Activated T-cell treated with anti-CD3 and anti-CD28 coated beads, Interleukin-2, amount 50 U/mL, for 24 hours (primary cell): Measurements from ENCODE around the gene GLDC.
"Not testable (repeated sequence)": the region's sequence is repeated elsewhere in the genome, so short reads cannot be mapped to it uniquely, and the experiment has no call there.

ENCODE experiments used
- DNase-seq: peaks from one replicate; pipeline ENCODE4 v3.0.0-alpha.2; 2020
- H3K27ac Mint-ChIP-seq: 2 replicates; pipeline ENCODE4 v1.8.0; 2020; ENCODE audit warnings: mild to moderate bottlenecking, mixed read lengths
- H3K27me3 Mint-ChIP-seq: 2 replicates; pipeline ENCODE4 v1.8.0; 2020; ENCODE audit warnings: mixed read lengths
- H3K36me3 Mint-ChIP-seq: 2 replicates; pipeline ENCODE4 v1.8.0; 2020; ENCODE audit warnings: low read depth, mixed read lengths
- H3K4me1 Mint-ChIP-seq: 2 replicates; pipeline ENCODE4 v1.8.0; 2020; ENCODE audit warnings: low read depth, mixed read lengths
- H3K4me3 Mint-ChIP-seq: 2 replicates; pipeline ENCODE4 v1.8.0; 2020; ENCODE audit warnings: mild to moderate bottlenecking, moderate library complexity, mixed read lengths
- H3K9me3 Mint-ChIP-seq: 2 replicates; pipeline ENCODE4 v1.8.0; 2020; ENCODE audit warnings: mixed read lengths

GLDC gene

DNA sequence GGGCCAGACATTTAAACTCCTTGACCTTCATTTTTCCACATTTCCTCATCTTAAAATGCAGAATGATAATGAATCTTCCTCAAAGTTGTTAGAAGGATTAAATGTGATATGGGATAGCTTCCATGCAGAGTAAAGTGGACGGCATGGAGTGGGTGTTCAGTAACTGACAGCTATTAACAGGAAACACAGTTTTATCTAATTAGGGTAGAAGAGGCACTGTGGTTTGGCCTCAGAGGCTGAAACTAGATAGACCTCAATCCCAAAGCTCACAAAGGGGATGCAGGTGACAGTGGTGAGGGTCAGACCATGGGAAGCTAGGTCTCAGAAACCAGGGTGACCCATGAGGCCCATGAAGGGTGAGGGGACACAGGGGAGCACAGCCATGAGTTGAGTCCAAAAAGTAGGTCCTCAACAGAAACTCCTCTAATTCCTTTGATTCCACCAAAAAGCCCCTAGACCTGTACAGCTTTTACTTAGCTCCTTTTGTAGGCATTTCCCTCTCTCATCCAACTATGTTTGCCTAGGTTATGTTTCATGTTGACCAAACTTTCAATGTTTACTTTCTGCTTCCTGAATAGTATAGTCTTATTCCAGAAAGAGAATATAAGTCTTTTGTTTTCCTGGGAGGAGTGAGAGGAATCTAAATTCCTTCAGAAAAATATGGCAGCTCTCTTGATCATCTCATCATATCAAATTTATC, 27.9 kb upstream of the GLDC start:
- Mint-ChIP-seq H3K9me3 (no peaks in the 10 kb centered on the region), H3K27me3 (no peaks in the 10 kb centered on the region), H3K27ac (no peak overlapping the region), H3K4me3 (no peak overlapping the region), H3K36me3 (no peaks in the 10 kb centered on the region), H3K4me1 (no peaks in the 10 kb centered on the region)
- DNase-seq: no peak

DNA sequence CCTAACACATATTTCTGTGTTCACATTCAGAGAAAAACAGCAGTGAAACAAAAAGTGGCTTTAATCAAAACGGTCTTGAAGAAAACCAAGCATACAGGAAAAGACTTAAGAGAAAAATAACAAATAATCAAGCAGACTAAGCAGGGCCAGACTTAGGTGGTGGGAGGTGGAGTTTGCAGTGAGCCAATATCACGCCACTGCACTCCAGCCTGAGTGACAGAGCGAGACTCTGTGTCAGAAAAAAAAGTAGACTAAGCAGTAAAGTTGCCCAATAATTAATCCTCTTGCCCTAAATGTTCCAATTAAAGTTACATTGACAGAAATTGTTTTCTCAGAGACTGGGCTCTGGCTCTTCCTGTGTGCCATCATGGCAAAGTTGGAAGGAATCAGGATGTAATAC, 26.6 kb upstream of the GLDC start:
- Mint-ChIP-seq H3K27me3 (no peaks in the 10 kb centered on the region), H3K4me3 (no peak overlapping the region), H3K36me3 (no peaks in the 10 kb centered on the region), H3K9me3 (no peaks in the 10 kb centered on the region), H3K27ac (no peak overlapping the region), H3K4me1 (no peaks in the 10 kb centered on the region)
- no peak for DNase-seq

DNA sequence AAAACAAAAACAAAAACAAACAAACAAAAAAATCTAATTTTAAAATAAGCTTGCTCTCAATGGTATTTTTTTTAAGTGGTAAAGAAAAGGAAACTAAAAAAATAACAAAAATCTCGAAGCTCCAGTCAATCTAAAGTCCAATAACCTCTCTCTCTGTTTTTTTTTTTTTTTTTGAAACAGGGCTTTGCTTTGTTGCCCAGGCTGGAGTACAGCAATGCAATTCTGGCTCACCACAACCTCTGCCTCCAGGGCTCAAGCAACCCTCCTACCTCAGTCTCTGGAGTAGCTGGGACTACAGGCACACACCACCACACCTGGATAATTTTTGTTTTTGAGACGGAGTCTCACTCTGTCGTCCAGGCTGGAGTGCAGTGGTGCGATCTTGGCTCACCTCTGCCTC, 25.9 kb upstream of the GLDC start:
- no peak overlapping the region for H3K4me3 Mint-ChIP-seq
- H3K9me3 Mint-ChIP-seq: no peaks in the 10 kb centered on the region
- no peaks in the 10 kb centered on the region for H3K4me1 Mint-ChIP-seq
- H3K27me3 Mint-ChIP-seq: no peaks in the 10 kb centered on the region
- no peak overlapping the region for H3K27ac Mint-ChIP-seq
- DNase-seq: no peak
- no peaks in the 10 kb centered on the region for H3K36me3 Mint-ChIP-seq

DNA sequence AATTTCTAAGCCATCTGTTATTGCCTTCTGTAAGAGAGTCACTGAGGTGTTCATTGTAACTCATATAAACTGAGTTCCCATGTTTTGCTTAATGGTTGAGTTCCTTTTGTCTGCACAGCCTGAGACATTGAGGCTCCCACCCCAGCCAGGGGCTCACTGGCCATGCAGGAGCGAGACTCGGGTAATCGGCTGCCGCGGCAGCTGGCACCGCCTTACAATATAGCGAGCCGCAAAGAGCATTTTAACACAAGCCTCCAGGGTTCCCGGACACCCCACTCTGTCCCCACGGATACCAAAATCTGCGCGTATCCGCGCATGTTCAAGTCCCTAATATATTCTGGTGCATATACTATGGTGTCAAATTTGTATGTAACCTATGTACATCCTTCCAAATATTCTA, 24.4 kb upstream of the GLDC start:
- Mint-ChIP-seq H3K9me3 (no peaks in the 10 kb centered on the region), H3K4me1 (no peaks in the 10 kb centered on the region), H3K27ac (no peak overlapping the region), H3K27me3 (no peaks in the 10 kb centered on the region), H3K4me3 (no peak overlapping the region), H3K36me3 (no peaks in the 10 kb centered on the region)
- no peak for DNase-seq

DNA sequence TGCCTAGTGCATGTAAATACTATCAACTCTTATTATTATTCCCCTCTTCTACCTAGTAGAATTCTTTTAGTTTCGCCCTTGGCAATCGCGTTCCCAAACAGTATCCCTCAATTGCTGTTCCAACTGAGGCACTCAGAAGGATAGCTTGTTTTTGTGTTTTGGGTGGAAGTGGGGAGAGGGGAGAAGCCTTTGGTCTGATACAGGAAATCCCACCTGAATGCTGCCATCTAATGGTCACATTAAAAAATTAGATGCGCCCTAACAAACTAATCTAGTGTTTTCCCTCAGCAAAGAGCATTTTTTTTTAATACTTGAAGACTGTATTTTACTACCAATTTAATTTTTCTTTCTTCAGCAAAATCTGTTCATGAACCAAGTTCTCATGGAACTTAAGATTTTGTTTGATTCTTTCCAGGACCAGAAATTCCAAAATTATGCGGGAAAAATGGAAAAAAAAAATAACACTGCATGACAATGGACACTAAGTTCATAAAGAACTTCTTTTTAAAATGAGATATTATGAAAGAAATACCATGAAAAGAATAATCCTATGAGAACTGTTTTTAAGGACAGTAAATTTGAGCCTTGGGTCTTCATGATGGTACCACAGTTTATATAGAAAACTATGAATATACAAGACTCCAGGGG, 22.2 kb upstream of the GLDC start:
- Mint-ChIP-seq H3K36me3 (no peaks in the 10 kb centered on the region), H3K9me3 (no peaks in the 10 kb centered on the region), H3K4me3 (no peak overlapping the region), H3K27me3 (no peaks in the 10 kb centered on the region), H3K27ac (no peak overlapping the region), H3K4me1 (no peaks in the 10 kb centered on the region)
- no peak for DNase-seq

DNA sequence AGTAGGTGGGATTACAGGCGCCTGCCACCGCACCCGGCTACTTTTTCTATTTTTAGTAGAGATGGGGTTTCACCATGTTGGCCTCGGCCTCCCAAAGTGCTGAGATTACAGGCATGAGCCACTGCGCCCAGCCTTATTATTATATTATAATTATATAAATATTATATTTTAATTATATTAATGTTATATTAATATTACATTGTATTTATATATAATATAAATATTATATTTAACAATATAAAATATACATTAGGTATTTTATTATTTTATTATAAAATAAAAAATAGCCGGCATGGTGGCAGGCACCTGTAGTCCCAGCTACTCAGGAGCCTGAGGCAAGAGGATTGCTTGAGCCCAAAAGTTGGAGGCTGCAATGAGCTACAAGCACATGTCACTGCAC, 21.6 kb upstream of the GLDC start:
- Mint-ChIP-seq H3K9me3 (no peaks in the 10 kb centered on the region), H3K36me3 (no peaks in the 10 kb centered on the region), H3K27me3 (no peaks in the 10 kb centered on the region), H3K4me3 (no peak overlapping the region), H3K27ac (no peak overlapping the region), H3K4me1 (no peaks in the 10 kb centered on the region)
- no peak for DNase-seq

DNA sequence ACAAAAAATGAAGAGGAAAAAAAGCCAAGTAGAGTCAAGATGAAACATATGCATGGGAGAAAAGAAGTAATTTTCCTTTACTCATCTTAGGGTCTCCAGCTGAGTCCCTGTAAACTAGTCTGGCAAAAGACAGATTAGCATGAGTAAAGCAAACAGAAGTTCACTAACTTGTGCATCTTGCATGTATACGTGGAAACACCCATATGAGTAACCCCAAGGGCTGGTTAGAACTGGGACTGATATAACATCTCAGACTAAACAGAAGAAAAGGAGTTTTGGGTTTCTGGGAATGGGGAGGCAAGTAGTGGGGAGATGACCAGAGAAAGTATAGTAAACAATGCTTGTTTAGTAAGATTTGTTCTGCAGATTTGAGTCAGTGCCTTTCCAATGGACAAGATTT, 20.1 kb upstream of the GLDC start:
- no peak overlapping the region for H3K4me3 Mint-ChIP-seq
- H3K27ac Mint-ChIP-seq: no peak overlapping the region
- H3K9me3 Mint-ChIP-seq: no peaks in the 10 kb centered on the region
- H3K27me3 Mint-ChIP-seq: no peaks in the 10 kb centered on the region
- no peak for DNase-seq
- H3K36me3 Mint-ChIP-seq: no peaks in the 10 kb centered on the region
- H3K4me1 Mint-ChIP-seq: no peaks in the 10 kb centered on the region

DNA sequence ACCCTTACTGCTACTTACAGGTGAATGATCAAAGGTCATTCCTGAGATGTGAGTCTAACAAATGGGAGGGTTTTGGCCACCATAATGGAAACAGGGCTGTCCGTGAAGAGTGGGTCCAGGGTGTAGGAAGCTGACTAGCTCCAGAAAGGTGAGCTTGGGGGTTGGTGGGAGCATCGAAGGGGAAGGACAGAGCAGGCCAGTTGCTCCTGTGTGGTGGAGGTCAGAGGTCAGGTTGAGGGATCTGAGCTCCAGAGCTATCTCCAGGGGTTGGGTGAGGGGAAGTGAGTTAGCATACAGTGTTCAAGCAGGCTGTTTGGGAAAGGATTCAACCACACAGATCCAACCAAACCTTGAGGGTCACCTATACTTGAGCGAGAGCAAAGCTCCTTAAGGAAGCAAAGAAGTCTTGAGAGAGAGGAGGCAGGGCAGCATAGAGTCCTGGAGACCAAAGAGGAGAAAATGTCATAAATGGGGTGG, 18.7 kb upstream of the GLDC start:
- Mint-ChIP-seq H3K27ac (no peak overlapping the region), H3K27me3 (no peaks in the 10 kb centered on the region), H3K9me3 (no peaks in the 10 kb centered on the region)

DNA sequence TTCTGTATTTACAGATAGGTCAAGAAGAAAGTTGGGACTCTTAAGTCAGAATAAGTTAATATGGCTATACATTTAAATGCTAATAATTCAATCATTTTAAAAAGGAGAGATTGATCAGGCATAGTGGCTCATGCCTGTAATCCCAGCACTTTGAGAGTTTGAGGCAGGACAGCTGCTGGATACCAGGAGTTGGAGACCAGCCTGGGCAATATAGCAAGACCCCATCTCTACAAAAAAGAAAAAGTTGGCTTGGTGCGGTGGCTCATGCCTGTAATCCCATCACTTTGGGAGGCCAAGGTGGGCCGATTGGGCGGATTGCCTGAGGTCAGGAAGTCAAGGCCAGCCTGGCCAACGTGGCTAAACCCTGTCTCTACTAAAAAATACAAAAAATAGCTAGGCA, 15.0 kb upstream of the GLDC start:
- Mint-ChIP-seq H3K36me3 (no peaks in the 10 kb centered on the region), H3K9me3 (no peaks in the 10 kb centered on the region), H3K4me3 (no peak overlapping the region), H3K4me1 (peaks cover 1% of the 10 kb centered on the region), H3K27ac (no peak overlapping the region), H3K27me3 (peaks cover 2% of the 10 kb centered on the region)
- no peak for DNase-seq

More for the DNA sequence above, 18.7 kb upstream of the GLDC start:
- Mint-ChIP-seq H3K4me3 (no peak overlapping the region), H3K36me3 (no peaks in the 10 kb centered on the region), H3K4me1 (no peaks in the 10 kb centered on the region)
- DNase-seq: no peak

DNA sequence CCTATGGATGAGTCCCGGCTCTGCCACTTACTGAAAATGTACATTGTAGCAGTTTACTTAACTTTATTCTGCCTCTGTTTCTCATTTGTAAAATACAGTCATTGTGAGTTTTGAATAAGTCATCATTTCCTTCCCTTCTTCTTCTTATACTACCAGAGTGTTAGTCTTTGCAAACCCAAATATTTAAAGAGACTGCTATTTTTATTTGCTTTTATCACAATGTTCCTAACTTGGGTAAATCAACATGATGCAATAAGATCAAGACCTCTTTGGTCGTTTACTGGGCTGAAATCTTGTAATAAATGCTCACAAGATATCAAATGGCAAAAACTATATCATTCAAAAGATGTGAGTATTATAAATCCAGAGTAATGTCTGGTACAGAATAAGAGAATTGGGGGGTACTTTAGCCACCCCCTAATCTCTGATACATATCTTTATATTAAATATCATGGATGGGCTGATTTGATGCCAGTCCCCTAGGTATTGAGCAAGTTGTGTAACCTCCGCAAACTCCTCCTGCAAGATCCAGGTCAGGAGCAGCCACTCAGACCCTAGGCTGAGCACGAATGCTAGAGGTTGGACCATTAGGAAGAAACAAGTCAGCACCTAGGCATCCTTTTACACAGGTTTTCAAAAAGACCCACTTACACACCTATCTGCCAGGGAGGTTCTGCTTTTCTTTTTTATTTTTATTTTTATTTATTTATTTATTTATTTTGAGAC, 13.3 kb upstream of the GLDC start:
- H3K36me3 Mint-ChIP-seq: no peaks in the 10 kb centered on the region
- H3K4me3 Mint-ChIP-seq: no peak overlapping the region
- no peak for DNase-seq
- no peaks in the 10 kb centered on the region for H3K9me3 Mint-ChIP-seq
- peaks cover 9% of the 10 kb centered on the region for H3K27me3 Mint-ChIP-seq
- peaks cover 7% of the 10 kb centered on the region for H3K4me1 Mint-ChIP-seq
- H3K27ac Mint-ChIP-seq: no peak overlapping the region

DNA sequence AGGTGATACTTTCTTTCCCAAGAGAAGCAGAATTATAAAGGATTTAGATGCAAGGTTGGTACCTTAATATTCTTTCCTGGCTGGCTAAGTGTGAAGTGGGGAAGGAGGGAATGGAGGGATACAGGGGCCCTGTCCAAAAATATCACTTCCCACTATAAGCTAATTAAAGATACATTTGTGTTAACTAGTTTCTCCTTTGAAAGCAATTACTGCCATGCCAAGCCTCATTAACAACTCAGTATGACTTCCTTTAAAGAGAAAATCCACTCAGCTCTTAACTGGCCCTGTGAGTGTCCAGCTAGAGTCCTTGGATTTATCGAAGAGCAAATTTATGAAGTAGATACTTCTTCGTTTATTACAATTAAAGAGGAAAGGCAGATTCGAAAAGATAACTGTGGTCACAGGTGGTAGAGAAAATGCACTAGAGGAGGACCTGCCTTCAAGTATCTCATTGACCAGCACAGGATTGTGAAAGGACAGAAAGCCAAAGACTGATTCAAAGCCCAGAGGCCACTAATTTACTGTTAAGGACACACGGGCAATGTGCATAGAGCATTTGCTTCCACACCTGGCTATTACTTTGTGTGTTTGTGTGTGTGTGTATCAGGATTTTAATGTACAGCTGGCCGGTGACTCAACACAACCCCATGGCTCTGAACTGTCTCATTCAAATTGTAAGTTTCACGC, 11.2 kb upstream of the GLDC start:
- H3K4me3 Mint-ChIP-seq: no peak overlapping the region
- H3K27ac Mint-ChIP-seq: no peak overlapping the region
- DNase-seq: no peak

DNA sequence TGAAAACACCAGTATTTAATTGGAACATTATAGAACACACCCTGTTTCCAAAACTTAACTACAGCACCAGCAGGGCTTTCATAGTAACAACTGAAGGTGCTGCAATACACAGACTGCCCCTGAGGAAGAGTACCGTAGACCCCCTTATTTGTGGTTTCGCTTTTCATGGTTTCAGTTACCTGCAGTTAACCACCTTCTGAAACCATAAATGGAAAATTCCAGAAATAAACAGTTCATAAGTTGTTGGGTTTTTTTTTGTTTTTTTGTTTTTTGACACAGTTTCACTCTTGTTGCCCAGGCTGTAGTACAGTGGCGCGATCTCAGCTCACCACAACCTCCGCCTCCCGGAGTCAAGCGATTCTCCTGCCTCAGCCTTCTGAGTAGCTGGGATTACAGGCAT, 9.5 kb upstream of the GLDC start:
- Mint-ChIP-seq H3K4me3 (peak overlapping the region; percentile 8), H3K4me1 (peaks cover 7% of the 10 kb centered on the region), H3K27ac (no peak overlapping the region), H3K27me3 (peaks cover 9% of the 10 kb centered on the region), H3K9me3 (no peaks in the 10 kb centered on the region), H3K36me3 (no peaks in the 10 kb centered on the region)
- DNase-seq: no peak

More for the DNA sequence above, 11.2 kb upstream of the GLDC start:
- peaks cover 9% of the 10 kb centered on the region for H3K27me3 Mint-ChIP-seq
- no peaks in the 10 kb centered on the region for H3K9me3 Mint-ChIP-seq
- H3K4me1 Mint-ChIP-seq: peaks cover 7% of the 10 kb centered on the region
- H3K36me3 Mint-ChIP-seq: no peaks in the 10 kb centered on the region

DNA sequence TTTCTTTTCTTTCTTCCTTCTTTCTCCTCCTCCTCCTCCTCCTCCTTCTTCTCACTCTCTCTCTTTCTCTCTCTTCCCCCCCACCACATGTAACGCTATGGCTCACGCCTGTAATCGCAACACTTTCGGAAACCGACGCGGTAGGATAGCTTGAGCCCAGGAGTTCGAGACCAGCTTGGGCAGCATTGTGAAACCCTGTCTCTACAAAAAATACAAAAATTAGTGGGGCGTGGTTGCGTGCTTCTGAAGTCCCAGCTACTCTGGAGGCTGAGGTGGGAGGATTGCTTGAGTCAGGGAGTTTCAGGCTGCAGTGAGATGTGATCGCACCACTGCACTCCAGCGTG, 736 bp upstream of the GLDC start:
- H3K27me3 Mint-ChIP-seq: peaks cover 63% of the 10 kb centered on the region

DNA sequence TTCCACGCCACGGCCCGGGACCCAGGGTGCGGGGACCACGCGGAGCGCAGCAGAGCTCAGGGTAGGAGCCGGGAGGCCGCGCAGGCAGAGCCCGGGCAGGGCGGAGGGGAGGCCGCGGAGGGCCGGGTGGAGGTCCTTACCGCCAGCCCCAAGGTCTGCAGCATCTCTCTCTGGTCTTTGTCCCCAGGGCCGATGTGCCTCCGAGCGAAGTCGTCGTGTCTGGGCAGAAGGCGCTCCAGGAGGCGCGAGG, 499 bp downstream of the GLDC start:
- not testable (repeated sequence) for H3K9me3 Mint-ChIP-seq, DNase-seq, H3K36me3 Mint-ChIP-seq, H3K27ac Mint-ChIP-seq
- Mint-ChIP-seq H3K27me3 (peaks cover 76% of the 10 kb centered on the region), H3K4me1 (peaks cover 22% of the 10 kb centered on the region), H3K4me3 (peak overlapping the region; percentile 67)

More for the DNA sequence above, 736 bp upstream of the GLDC start:
- peak; percentile 51 for DNase-seq
- no peaks in the 10 kb centered on the region for H3K9me3 Mint-ChIP-seq
- no peaks in the 10 kb centered on the region for H3K36me3 Mint-ChIP-seq
- H3K4me1 Mint-ChIP-seq: peaks cover 22% of the 10 kb centered on the region
- no peak overlapping the region for H3K27ac Mint-ChIP-seq
- peak overlapping the region; percentile 78 for H3K4me3 Mint-ChIP-seq
